MM.1S (cell line): Measurements from ENCODE around the gene ANKRD44.

Experiments
- CTCF ChIP-seq: fragments of 300-600 bp; sonication (generic); IDR thresholded peaks from 2 replicates; pipeline ENCODE4 v1.5.1; 2016; ENCODE audit warnings: antibody characterized with exemption, low read length, mixed read lengths
- EZH2phosphoT487 ChIP-seq: fragments of 300-600 bp; sonication (generic); IDR thresholded peaks from 2 replicates; pipeline ENCODE4 v1.6.1; 2018; ENCODE audit warnings: antibody characterized with exemption, low read length

- no peak for TF ChIP-seq EZH2phosphoT487
- TF ChIP-seq CTCF: no peak
These were observed 237.3 kb downstream of the ANKRD44 start for GRCh38 chr2:197073270-197073669.
